Measurements from ENCODE around the gene COL4A2.
"Not testable (repeated sequence)": the region's sequence is repeated elsewhere in the genome, so short reads cannot be mapped to it uniquely, and the experiment has no call there.

The COL4A2 gene

DNA sequence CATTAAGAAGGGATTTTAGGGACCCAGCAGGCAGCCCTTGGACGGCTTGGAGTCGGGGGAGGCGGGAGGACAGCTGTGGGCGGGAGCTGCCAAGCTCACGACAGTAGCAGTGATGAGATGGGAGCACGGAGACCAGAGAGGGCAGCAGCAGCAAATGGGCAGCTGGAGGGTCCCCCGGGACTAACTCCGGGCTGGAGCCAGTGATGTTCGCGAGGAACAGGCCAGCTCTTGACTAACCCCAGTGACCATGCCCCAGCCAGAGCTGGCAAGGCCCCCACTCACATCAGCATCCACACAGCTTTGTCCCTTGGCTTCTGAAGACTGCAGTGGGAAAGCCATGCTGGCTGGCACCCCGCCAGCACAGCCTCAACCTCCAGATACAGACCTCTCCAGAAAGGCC is 172.6 kb downstream of the COL4A2 start:
- FAIRE-seq = no peak

DNA sequence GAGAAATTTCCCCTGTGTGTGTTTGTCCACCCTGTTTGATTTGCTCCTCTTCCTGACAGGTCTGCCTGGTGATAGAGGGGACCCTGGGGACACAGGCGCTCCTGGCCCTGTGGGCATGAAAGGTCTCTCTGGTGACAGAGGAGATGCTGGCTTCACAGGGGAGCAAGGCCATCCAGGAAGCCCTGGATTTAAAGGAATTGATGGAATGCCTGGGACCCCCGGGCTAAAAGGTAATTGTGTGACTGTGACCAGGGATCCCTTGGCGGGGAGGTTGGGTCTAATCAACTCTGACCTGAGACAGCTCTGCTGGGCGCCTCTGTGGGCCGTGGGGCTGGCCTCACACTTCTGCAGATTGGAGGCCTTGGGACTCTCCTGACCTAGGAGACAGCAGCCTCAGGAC is 173.1 kb downstream of the COL4A2 start:
- no peak for FAIRE-seq

DNA sequence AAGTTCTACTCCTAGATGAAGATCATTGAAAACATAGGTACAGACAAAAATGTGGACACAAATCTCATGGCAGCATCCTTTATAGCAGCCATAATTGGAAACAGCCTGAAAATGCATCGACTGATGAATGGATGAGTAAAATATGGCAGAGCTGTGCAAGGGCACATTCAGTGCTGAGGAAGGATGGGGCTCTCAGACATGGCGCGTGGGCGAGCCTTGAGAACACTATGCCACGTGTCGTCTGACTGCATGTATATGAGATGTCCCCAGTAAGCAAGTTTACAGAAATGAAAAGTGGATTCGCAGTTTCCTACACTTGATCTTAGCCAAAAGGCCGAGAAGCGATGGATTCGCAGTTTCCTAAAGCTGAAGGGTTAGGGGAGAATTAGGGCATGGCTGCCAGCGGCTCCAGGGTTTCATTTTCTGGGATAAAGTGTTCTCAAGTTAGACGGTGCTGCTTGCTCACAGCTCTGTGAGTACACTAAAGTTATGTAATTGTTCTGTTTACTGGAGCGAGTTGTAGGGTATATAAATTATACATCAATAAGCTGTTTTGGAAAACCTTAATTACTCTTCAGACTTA is 176.4 kb downstream of the COL4A2 start:
- no peak for FAIRE-seq

DNA sequence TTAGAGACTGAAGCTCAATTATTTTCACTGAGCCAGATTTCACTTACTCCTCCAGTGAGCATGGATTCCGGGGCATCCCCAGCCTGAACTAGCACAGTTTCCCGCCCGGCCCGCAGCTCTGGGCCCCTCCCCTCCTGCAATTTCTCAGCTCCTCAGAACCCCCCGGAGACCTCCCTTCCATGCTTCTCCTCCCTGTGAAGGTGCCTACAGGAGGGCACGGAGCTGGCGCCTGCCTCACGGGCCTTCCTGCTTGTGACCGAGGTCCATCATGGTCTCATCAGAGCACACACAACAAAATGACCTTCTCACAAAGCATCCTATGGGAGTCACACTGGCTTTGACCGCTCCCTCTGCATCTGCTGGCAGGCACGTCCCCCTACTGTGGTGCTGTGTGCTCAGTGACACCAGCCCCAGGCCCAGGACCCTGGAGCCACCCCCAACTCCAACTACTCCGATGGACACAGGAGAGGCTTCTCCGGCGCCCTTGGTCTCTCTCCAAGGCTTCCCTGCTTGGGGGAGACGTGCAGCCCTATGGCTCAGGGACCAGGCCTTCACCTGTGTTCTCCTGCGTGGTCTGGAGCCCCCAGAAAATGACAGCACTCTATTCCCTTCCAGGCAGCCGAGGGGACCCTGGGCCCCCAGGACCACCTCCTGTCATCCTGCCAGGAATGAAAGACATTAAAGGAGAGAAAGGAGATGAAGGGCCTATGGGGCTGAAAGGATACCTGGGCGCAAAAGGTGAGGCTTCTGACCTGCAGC is 177.4 kb downstream of the COL4A2 start:
- FAIRE-seq = no peak

DNA sequence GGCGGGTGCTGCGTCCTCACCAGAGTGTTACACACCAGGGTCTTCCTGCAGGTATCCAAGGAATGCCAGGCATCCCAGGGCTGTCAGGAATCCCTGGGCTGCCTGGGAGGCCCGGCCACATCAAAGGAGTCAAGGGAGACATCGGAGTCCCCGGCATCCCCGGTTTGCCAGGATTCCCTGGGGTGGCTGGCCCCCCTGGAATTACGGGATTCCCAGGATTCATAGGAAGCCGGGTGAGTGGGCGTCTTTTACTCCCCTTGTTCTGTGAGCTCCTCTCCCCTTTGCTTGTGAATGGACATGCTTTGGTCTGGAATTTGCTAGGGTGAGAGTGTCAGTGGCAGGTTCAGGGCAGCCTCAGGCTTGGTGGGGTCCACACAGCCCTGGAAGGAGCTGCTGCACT is 178.5 kb downstream of the COL4A2 start:
- FAIRE-seq = no peak

DNA sequence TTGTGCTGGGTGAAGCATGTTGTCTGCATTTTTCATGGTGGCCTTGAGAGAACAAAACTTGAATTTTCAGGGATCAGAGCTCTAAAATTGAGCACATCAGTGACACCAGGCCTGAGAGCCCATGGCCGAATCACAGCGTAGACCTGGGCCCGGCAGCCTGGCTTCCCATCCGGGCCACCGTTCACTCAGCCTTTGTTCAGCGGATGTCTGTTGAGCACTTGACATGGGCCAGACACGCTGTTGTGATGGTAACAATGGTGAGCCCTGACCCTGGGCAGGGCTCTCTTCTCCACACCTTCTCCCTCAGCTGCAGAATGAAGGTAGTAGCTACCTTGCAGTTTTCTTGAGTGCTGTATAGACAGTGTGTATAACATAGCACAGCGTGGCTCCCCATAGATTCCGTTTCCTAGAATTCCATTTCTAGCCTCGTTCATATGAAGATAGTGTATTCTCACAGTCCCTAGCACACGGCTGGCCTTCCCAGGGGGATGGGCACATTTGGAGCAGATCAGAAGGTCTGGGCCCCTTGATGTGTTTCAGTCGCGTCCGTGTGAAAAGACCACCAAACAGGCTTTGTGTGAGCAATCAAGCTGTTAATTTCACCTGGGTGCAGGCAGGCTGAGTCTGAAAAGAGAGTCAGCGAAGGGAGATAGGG is 179.1 kb downstream of the COL4A2 start:
- no peak for FAIRE-seq

DNA sequence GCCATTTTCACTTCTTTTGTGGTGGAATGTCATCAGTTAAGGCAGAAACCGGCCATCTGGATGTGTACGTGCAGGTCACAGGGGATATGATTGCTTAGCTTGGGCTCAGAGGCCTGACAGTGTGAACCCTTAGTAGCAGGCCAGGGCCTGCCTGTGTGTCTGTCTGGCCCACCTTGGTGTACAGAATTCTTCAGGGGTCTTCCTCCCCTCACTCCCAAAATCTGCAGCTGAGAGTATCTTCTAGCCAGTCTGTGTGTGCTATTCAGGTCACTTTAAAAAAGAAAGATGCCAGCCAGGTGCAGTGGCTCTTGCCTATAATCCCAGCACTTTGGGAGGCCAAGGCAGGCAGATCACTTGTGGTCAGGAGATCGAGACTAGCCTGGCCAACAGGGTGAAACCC is 179.8 kb downstream of the COL4A2 start:
- FAIRE-seq = not testable (repeated sequence)

DNA sequence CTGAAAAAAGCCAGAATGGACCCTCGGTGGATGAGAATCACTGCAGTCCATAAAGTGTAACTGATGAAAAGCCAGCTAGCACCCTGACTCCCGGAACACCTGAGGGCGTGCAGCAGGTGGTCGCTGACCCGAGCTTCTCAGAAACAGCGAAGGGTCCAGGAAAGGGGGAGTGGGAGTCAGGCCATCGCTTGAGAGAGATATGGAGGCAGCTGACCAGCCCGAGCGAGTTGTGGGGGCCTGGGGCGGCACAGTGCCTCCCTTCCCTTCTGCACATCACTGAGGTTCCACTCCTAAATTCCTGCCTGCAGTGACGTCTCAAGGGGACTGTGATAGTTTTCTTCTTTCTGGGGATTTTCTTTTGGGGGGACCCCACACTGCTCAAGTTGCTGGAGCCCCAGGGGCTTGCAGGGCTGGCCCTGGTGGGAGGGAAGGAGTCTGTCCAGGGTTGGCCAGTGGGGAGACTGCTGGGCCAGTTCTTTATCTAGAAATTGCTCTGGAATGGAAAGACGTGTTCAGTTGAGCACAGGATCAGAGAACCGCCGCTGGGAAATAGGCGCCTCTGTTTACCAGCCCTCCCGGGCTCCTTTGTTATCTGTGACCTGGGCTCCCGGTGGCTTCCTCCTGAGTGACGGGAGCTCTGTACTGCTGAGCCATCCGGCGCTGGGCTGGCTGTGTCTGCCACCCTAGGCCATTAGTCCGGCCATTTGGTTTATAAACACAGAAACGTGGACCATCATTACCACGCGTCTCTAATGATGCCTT is 183.1 kb downstream of the COL4A2 start:
- FAIRE-seq = no peak

DNA sequence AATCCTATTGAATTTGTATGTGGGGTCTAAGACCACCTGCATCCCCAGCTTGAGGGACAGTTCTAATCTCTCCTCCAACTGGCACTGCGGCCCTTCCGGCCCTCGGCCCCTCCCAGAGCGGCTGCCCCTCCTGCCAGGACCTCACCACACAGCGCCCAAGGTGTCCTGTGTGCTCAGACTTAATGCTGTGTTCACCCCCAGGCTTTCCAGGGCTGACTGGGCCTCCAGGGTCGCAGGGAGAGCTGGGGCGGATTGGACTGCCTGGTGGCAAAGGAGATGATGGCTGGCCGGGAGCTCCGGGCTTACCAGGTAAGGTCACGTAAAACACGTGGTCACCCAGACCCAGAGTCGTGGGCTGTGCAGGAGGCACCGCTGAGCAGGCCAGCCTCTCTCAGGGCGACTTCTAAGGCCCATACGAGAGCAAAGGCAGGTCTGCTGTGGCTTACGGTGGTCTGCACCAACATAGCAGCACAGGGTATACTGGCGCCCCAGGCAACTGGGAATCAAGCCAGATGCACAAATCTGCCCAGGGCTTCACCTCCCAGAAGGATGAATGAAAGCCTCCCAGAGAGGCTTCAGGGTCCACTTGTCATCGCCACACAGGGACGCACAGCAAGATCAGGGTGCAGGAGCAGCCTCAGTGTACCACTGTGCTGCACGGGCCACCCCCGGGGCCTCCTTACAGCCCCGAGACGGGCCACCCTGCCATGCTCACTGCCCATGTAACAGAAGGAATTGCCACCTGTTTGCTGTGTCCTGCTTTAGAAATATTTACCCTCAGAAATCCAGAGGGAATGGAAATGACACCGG is 185.0 kb downstream of the COL4A2 start:
- no peak for FAIRE-seq

DNA sequence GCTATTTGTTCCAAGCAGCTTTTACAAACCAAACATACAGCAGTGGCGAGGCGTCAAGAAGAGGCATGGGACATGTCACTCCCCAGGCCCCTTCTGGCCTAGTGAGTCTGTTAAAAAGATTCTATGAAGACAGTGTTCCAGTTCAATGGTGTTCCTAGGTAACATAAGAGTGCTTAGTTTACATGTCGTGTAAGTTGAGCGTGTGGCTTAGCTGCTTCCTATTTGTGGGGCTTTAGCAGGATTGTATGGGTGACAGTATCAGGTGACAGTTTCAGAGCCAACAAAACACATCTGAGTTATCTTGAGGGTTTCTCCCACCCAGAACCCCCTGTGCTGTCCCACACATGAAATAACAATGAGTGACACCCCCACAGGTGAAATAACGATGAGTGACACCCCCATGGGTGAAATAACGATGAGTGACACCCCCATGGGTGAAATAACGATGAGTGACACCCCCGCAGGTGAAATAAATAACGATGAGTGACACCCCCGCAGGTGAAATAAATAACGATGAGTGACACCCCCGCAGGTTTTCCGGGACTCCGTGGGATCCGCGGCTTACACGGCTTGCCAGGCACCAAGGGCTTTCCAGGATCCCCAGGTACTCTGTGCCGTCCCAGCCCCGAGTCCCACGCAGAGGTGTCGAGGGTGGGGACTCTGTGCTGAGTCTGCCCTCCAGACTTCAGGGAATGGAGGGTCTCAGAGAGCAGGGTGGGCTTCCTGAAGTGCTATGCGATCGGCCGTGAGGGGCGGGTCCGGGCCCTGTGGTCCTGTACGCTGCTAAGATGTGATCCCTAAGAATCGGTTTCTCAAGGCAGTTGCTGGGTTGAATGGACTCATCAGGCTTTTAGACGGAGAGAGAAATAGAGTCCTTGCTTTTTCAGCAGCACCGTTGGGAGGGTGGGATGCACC is 185.9 kb downstream of the COL4A2 start:
- no peak for FAIRE-seq

DNA sequence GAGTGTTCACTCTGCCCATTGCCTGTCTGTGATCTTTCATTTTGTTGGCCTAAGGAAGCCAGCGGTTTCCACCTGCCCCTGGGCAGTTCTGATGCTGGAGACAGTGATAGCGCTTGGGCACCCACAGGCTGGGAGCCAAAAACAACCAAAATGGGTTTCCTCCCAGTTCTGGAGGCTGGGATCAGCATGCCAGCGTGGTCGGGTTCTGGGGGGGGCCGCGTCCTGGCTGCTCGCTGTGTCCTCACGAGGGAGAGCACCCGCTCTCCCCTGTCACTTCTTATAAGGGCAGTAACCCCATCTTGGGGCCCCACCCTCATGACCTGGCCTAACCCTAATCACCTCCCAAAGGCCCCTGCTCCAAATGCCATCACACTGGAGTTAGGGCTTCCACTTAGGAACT is 186.5 kb downstream of the COL4A2 start:
- FAIRE-seq = no peak

DNA sequence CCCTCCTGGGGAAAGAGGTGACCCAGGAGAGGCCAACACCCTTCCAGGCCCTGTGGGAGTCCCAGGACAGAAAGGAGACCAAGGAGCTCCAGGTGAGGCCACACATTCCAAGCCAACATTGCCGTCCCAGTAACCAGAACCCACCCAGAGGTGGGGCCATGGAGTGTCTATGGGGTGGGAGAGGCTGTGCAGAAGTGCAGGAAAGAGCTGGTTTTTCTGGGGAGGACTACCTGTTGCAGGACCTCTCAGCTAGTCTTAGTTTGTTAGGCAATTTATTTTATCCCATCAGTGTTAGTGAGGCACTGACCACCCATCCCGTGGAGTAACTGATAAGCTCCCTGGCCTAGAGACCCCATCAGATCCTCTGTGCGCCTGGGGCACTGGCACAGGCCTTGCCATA is 188.3 kb downstream of the COL4A2 start:
- no peak for FAIRE-seq

DNA sequence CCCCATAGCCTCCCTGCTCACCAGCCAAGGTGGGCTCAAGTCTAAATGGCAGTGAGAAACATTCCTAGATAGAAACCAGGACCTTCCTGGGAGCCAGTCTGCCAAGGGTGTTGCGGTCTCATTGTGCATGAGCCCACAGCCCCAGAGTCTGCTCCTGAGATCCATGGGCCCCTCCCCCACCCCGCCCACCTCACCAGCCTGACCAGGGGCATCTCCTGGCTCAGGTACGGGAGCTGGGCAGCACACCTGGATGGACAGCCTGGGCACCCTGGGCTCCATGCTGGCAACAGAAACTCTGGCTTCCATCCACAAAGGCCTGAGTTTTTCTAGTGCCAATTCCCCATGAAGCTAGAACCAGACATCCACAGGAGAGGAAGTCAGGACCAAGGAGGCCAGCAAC is 188.8 kb downstream of the COL4A2 start:
- FAIRE-seq = no peak

DNA sequence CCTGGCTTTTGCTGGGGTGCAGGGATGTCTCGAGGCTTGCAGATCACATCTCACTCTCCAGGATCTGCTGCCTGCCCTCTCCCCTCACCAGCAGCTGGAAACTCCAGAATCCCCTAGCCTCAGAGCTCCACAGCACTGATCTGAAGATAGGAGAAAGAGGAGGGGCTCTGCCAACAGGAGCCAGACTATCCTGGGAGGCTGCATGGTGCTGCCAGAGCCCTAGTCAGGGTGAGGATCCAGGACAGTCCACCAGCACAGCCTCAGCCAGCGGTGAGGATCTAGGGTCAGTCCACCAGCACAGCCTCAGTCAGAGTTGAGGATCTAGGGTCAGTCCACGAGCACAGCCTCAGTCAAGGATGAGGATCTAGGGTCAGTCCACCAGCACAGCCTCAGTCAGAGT is 189.2 kb downstream of the COL4A2 start:
- no peak for FAIRE-seq

DNA sequence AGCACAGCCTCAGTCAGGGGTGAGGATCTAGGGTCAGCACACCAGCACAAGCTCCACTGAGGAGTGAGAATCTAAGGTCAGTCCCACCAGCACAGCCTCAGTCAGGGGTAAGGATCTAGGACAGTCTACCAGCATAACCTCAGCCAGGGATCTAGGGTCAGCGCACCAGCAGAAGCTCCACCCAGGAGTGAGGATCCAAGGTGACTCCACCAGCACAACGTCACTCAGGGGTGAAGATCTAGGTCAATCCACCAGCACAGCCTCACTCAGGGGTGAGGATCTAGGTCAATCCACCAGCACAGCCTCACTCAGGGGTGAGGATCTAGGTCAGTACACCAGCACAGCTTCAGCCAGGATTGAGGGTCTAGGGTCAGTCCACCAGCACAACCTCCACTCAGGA is 189.9 kb downstream of the COL4A2 start:
- no peak for FAIRE-seq

DNA sequence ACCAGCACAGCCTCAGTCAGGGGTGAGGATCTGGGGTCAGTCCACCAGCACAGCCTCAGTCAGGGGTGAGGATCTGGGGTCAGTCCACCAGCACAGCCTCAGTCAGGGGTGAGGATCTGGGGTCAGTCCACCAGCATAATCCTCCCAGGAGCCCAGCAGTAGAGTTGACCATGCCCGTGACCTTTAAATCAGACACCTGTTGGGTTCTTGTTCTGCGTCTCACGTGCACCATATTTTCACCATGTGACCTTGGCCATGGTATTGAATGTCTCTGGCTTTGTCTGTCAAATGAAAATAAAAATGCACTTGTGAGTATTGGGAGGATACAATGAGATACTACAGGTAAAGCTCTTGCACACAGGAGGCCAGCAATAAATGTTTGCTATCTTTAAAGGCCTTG is 190.8 kb downstream of the COL4A2 start:
- FAIRE-seq = not testable (repeated sequence)

DNA sequence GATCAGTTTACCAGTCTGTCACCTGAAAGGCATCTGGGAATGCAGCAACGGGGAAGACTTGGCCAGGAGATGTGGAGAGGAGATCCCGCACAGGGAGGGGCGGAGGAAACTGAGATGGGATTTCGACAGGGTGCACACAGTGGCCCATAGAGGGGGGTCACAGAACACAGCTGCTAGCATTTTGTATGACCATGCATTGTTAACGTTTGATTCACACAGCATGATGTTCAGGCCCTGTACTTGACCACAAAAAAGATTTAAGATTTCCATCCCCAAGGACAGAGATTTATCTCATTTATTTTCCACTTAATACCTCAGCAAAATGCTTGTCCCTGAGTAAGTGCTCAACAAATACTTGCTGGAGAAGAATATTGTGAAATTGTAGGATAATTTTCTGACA is 191.2 kb downstream of the COL4A2 start:
- FAIRE-seq = no peak

DNA sequence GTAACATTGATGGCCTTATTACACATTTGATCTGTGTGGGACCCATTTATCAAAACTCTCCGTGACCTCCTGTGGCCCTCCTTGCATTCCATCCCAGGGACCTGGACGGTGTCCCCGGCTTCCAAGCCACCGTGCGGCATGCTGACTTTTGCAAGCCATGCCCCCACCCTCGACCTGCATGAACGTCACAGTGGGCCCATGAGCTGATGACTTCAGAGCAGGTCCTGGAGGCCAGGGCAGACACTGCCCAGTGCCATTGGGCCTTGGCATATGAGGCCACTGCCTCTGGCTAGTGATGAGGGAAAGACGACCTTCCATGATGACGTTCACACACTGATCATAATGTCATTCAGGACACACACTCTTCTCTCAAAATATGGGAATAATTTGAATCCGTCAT is 191.7 kb downstream of the COL4A2 start:
- FAIRE-seq = no peak

DNA sequence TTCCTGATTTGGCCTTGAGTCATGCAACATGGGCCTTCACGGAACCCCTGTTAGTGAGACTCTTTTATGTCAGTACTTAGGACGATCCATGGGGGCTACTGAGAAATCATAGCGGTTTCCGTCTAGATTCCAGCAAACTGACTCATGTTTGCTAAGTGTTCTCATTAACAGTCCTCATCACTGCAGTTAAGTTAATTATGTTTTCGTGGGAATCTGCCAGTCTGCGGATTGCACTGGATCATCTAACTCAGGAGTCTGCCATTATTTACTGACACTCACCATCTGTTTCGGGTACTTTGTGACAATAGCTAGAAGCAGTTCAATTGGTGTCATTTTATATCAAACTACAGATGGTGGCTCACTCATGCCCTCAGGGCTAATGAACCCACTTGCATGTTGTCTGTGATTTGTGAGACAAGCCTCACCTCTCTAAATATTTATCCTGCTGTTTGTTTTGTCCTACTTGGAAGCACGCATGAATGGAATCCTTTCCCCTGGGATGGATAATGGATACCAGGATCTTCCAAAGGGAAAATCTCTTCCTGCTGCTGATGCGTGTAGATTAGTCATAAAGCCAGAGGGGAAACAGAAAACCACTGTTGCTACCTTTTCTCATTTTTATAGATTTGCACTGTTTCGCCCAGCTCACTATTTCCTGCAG is 192.7 kb downstream of the COL4A2 start:
- FAIRE-seq = no peak

DNA sequence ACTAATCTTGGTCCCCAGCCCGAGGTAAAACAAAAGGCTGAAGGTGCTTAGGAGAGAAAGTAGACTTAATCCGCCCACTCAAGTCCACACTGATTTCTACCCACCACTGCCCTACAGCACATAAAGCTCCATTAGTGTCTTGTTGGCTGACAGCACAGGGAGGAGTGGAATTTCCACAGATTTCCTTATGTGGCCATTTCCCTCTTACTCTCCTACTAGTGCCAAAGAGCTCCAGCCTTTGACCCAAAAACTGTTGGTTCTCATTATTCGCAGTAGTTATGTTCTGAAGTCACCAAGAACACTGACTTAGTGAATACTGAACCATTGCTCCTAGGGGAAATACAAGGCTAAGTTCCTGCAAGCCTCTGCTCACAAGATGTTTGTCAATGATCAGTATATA is 193.3 kb downstream of the COL4A2 start:
- no peak for FAIRE-seq

DNA sequence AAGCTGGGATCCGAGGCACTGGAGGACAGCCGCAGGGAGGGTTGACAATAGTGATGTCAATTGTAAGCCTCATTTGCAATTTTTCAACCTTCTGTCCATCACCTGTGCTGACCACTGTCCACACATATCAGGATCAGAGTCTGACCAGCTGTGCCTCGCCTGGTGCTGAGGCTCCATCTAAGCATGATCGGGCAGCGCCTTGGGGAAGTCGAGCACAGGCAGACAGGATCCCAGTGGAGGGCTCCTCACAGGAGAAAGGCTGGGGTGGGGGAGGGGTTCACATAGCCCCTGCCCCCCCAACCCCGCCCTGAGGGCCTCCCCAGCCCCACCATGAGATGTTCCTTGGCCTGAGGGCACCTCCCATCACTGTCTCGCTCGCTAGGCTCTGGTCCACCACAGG is 194.1 kb downstream of the COL4A2 start:
- FAIRE-seq = no peak

All from G401.6 (cell line).